HEK293T (cell line): ENCODE results near the gene POLE3.
A peak's percentile ranks its signal among the peaks of the same experiment; 100 is the strongest.

Experiments used
- CTCF ChIA-PET: fragments of 350-600 bp; formaldehyde crosslinking; extraction: SDS; loops from one replicate; lab custom pipeline; 2021; ENCODE audit warnings: antibody characterized with exemption, inconsistent platforms; lab: Yijun Ruan, JAX
- POLR2A ChIA-PET: fragments of 350-600 bp; formaldehyde crosslinking; extraction: SDS; loops from one replicate; lab custom pipeline; 2020; ENCODE audit warnings: antibody characterized with exemption, inconsistent platforms; lab: Yijun Ruan, JAX
- DNase-seq: peaks from one replicate; pipeline ENCODE4 v3.0.0; 2012; ENCODE audit warnings: mixed read lengths; ENCODE audit errors: extremely low spot score
- ARNT ChIP-seq: fragments of 450-650 bp; IDR thresholded peaks from 2 replicates; pipeline ENCODE4 v1.6.1; 2017; ENCODE audit warnings: mild to moderate bottlenecking
- BHLHE40 ChIP-seq: fragments of 450-650 bp; IDR thresholded peaks from 2 replicates; pipeline ENCODE4 v1.6.1; 2016; ENCODE audit warnings: mild to moderate bottlenecking, moderate library complexity, borderline replicate concordance
- CTBP1 ChIP-seq: fragments of 450-650 bp; IDR thresholded peaks from 2 replicates; pipeline ENCODE4 v1.6.1; 2016; ENCODE audit warnings: borderline replicate concordance
- ELF4 ChIP-seq: fragments of 450-650 bp; IDR thresholded peaks from 2 replicates; pipeline ENCODE4 v1.6.1; 2017; ENCODE audit warnings: antibody characterized with exemption
- FOXA1 ChIP-seq: fragments of 450-650 bp; IDR thresholded peaks from 2 replicates; pipeline ENCODE4 v1.6.1; 2016; ENCODE audit warnings: mild to moderate bottlenecking
- FOXK2 ChIP-seq: fragments of 450-650 bp; IDR thresholded peaks from 2 replicates; pipeline ENCODE4 v1.6.1; 2016; ENCODE audit warnings: mild to moderate bottlenecking
- FOXM1 ChIP-seq: fragments of 450-650 bp; IDR thresholded peaks from 2 replicates; pipeline ENCODE4 v1.6.1; 2017; ENCODE audit warnings: mild to moderate bottlenecking, borderline replicate concordance
- HDGF ChIP-seq: fragments of 450-650 bp; IDR thresholded peaks from 2 replicates; pipeline ENCODE4 v1.6.1; 2017; ENCODE audit warnings: antibody characterized with exemption, borderline replicate concordance
- L3MBTL2 ChIP-seq: fragments of 450-650 bp; conservative IDR thresholded peaks from 2 replicates; pipeline ENCODE4 v1.6.1; 2016; ENCODE audit warnings: mild to moderate bottlenecking
- LEF1 ChIP-seq: fragments of 450-650 bp; IDR thresholded peaks from 2 replicates; pipeline ENCODE4 v1.6.1; 2017; ENCODE audit warnings: mild to moderate bottlenecking, borderline replicate concordance
- NFRKB ChIP-seq: fragments of 450-650 bp; IDR thresholded peaks from 2 replicates; pipeline ENCODE4 v1.6.1; 2016; ENCODE audit warnings: mild to moderate bottlenecking, moderate library complexity
- PKNOX1 ChIP-seq: fragments of 450-650 bp; IDR thresholded peaks from 2 replicates; pipeline ENCODE4 v1.6.1; 2016
- SP1 ChIP-seq: fragments of 450-650 bp; IDR thresholded peaks from 2 replicates; pipeline ENCODE4 v1.6.1; 2017
- SUZ12 ChIP-seq: fragments of 450-650 bp; IDR thresholded peaks from 2 replicates; pipeline ENCODE4 v1.6.1; 2016; ENCODE audit warnings: mild to moderate bottlenecking
- TARDBP ChIP-seq: fragments of 450-650 bp; IDR thresholded peaks from 2 replicates; pipeline ENCODE4 v1.6.1; 2016
- ZNF384 ChIP-seq: fragments of 450-650 bp; IDR thresholded peaks from 2 replicates; pipeline ENCODE4 v1.6.1; 2016

The POLE3 gene

GRCh38 chr9:113410207-113410864 is at the start of gene POLE3, which contains the start of gene C9orf43:
Gene POLE3, minus strand, starts transcription at chr9:113410675. Its CDS starts 382 bp downstream, at chr9:113410293.
Gene C9orf43, plus strand, starts transcription at chr9:113410747. Its CDS starts 2,747 bp downstream, at chr9:113413494.
- CTCF ChIA-PET = interaction anchor here (0.9 to 2.6 kb wide), 2 partner anchors 10 to 181 kb away, joined by 3 to 9 read pairs; partner anchors contain the start of gene ALAD
- POLR2A ChIA-PET = interaction anchor here (0.7 to 2.2 kb wide), 33 partner anchors 8 to 192 kb away, joined by 3 to 33 read pairs (median 4); partner anchors contain the start of genes ALAD, CDC26, FKBP15 and HDHD3
- no peak for TF ChIP-seq TARDBP
- no peak for TF ChIP-seq BHLHE40
- TF ChIP-seq LEF1 = no peak
- TF ChIP-seq SP1 = no peak
- 0 out of 2 replicates have a peak, but pooled peaks have one; percentile 13 for TF ChIP-seq PKNOX1
- TF ChIP-seq ELF4 = peak; percentile 59; the same call in 1 of the 2 replicates
- peak; percentile 30; the same call in 1 of the 2 replicates for TF ChIP-seq FOXM1
- no peak for TF ChIP-seq ARNT
- no peak for TF ChIP-seq HDGF
- TF ChIP-seq SUZ12 = no peak
- TF ChIP-seq FOXA1 = no peak
- peak; percentile 96 for TF ChIP-seq L3MBTL2
- no peak for TF ChIP-seq FOXK2
- peak; percentile 63 for TF ChIP-seq NFRKB
- TF ChIP-seq ZNF384 = no peak
- 0 out of 2 replicates have a peak, but pooled peaks have one; percentile 59 for TF ChIP-seq CTBP1
- DNase-seq = peak; percentile 92

GRCh38 chr9:113456235-113456634 is 45.8 kb upstream of the POLE3 start:
- TF ChIP-seq FOXA1 (no peak), ARNT (no peak), FOXK2 (no peak), SP1 (no peak), SUZ12 (no peak), FOXM1 (no peak), CTBP1 (no peak), BHLHE40 (no peak), PKNOX1 (no peak), ZNF384 (no peak)
- no peak for DNase-seq
- CTCF ChIA-PET = interaction anchor here (0.8 kb wide), 1 partner anchor 109 kb away, joined by 5 read pairs; no protein-coding TSS in a partner anchor
- POLR2A ChIA-PET = no interaction called here

- CTCF ChIA-PET = interaction anchor here (0.6 to 1.7 kb wide), 7 partner anchors 9 to 204 kb away, joined by 3 to 8 read pairs (median 5); no protein-coding TSS in a partner anchor
- TF ChIP-seq ARNT (no peak), FOXA1 (no peak), TARDBP (no peak), BHLHE40 (no peak), FOXK2 (no peak), NFRKB (no peak), SUZ12 (no peak)
- peak; percentile 12 for DNase-seq
- POLR2A ChIA-PET = interaction anchor here (0.6 to 0.8 kb wide), 2 partner anchors 9 to 1083 kb away, joined by 3 read pairs; no protein-coding TSS in a partner anchor
These were observed 44.7 kb upstream of the POLE3 start for GRCh38 chr9:113454914-113455761.

- no peak for DNase-seq
- ChIA-PET POLR2A (no interaction called here), CTCF (no interaction called here)
- TF ChIP-seq CTBP1 = no peak
- TF ChIP-seq NFRKB = no peak
- no peak for TF ChIP-seq HDGF
- TF ChIP-seq LEF1 = no peak
- TF ChIP-seq PKNOX1 = no peak
- no peak for TF ChIP-seq BHLHE40
- TF ChIP-seq SP1 = no peak
- no peak for TF ChIP-seq TARDBP
- TF ChIP-seq ARNT = no peak
- no peak for TF ChIP-seq ELF4
- no peak for TF ChIP-seq FOXK2
- no peak for TF ChIP-seq FOXM1
- TF ChIP-seq ZNF384 = no peak
- no peak for TF ChIP-seq SUZ12
- no peak for TF ChIP-seq L3MBTL2
- no peak for TF ChIP-seq FOXA1
These were observed 41.7 kb upstream of the POLE3 start for GRCh38 chr9:113452113-113452605.

GRCh38 chr9:113449376-113449775 is 38.9 kb upstream of the POLE3 start:
- POLR2A ChIA-PET = no interaction called here
- no peak for DNase-seq
- no peak for TF ChIP-seq TARDBP
- TF ChIP-seq FOXK2 = no peak
- no peak for TF ChIP-seq PKNOX1
- no peak for TF ChIP-seq SUZ12
- no peak for TF ChIP-seq ELF4
- TF ChIP-seq ARNT = no peak
- no peak for TF ChIP-seq HDGF
- TF ChIP-seq FOXM1 = no peak
- TF ChIP-seq NFRKB = no peak
- no peak for TF ChIP-seq FOXA1
- no peak for TF ChIP-seq L3MBTL2
- TF ChIP-seq CTBP1 = no peak
- no peak for TF ChIP-seq ZNF384
- TF ChIP-seq BHLHE40 = no peak
- TF ChIP-seq SP1 = no peak
- TF ChIP-seq LEF1 = no peak
- CTCF ChIA-PET = no interaction called here
